HL-60 (cell line): ENCODE measurements around the gene ISG20L2.
"Not testable (repeated sequence)": the region's sequence is repeated elsewhere in the genome, so short reads cannot be mapped to it uniquely, and the experiment has no call there.

Source experiments
- DNase-seq, 2 experiments: peaks; one replicate each; pipeline ENCODE4 v3.0.0-alpha.2; 2010 to 2020; ENCODE audit warnings: low read depth in 1 of 2, low spot score in 1 of 2
- H3K27ac ChIP-seq: fragments of 250-450 bp; sonication (Bioruptor Pico); replicated peaks from 2 replicates; pipeline ENCODE4 v1.5.1; 2020; ENCODE audit warnings: mild to moderate bottlenecking, moderate library complexity
- H3K27me3 ChIP-seq: fragments of 250-450 bp; sonication (Bioruptor Pico); 2 replicates; pipeline ENCODE4 v1.5.1; 2021; ENCODE audit warnings: mild to moderate bottlenecking, moderate library complexity; ENCODE audit not compliant: insufficient read depth, poor library complexity, severe bottlenecking
- H3K4me3 ChIP-seq: replicated peaks from 2 replicates; pipeline ENCODE4 v1.5.1; 2011; ENCODE audit warnings: mild to moderate bottlenecking, control low read depth, low read length; ENCODE audit not compliant: insufficient read depth
- CTCF ChIP-seq: IDR thresholded peaks from one replicate; pipeline ENCODE4 v1.5.1; 2011; ENCODE audit warnings: low read length, control low read depth, inconsistent platforms; ENCODE audit not compliant: insufficient read depth
- GABPA ChIP-seq: IDR thresholded peaks from 2 replicates; pipeline ENCODE4 v1.6.1; 2012; ENCODE audit warnings: low read depth
- POLR2AphosphoS5 ChIP-seq: IDR thresholded peaks from 2 replicates; pipeline ENCODE4 v1.6.1; 2012; ENCODE audit warnings: low read depth
- REST ChIP-seq: IDR thresholded peaks from 2 replicates; pipeline ENCODE4 v1.6.1; 2012; ENCODE audit warnings: low read depth; ENCODE audit not compliant: insufficient replicate concordance
- SPI1 ChIP-seq: IDR thresholded peaks from 2 replicates; pipeline ENCODE4 v1.6.1; 2012; ENCODE audit warnings: low read depth, mild to moderate bottlenecking, borderline replicate concordance

Gene ISG20L2

DNA sequence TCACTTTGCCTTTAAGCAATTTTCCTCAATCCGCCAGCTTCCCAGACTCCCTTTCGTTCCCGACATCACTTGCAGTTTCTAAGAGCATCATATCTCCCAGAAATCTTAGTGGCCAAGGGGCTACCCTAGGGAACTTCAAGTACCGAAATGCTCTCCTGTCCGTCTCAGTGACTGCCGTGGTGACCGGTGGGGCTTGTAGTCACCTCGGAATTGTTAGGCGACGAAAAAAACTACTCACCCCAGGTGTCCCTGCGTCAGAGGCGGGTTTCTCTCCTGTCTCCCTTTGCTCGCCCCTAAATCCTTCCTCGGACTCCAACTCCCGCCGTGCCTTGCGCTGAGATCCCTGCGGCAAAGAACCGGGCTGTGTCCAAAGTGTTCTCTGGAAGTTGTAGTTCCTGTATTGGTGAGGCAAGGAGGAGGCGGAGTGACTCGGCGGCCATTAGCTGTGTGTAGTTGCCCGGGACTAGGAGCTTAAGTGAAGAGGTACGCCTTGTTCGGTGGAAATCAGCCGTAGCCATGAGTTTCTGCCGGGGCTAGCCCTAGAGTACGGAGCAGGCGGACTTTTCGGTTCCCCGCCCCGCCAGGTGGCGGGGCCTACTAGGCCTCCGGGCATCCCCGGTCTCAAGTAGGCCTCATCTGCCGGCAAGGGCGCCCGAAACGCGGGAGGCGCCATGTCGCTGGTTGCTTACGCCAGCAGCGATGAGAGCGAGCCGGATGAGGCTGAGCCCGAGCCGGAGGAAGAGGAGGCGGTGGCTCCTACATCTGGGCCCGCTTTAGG, 38.7 kb upstream of the ISG20L2 start, which contains the start of gene PRCC:
Gene PRCC (plus strand): TSS at position 435 of the 778 bp plus-strand sequence. CDS start 237 bp downstream, at position 672.
- TF ChIP-seq GABPA (peak; percentile 73), REST (no peak), POLR2AphosphoS5 (peak; percentile 62; the same call in 1 of the 2 replicates), SPI1 (peak; percentile 7; the same call in 1 of the 2 replicates)
- Histone ChIP-seq H3K4me3 (peak within 1 kb of the TSS; percentile 87), H3K27me3 (no peaks in the 10 kb centered on the region), H3K27ac (peak within 1 kb of the TSS; percentile 91)
- DNase-seq = peak; percentile 100

GRCh38 chr1:156766298-156767100, 37.9 kb upstream of the ISG20L2 start:
- no peak for TF ChIP-seq POLR2AphosphoS5
- no peak for DNase-seq
- Histone ChIP-seq H3K27ac (peak overlapping the region; percentile 67), H3K4me3 (peak overlapping the region; percentile 57), H3K27me3 (no peaks in the 10 kb centered on the region)

DNA sequence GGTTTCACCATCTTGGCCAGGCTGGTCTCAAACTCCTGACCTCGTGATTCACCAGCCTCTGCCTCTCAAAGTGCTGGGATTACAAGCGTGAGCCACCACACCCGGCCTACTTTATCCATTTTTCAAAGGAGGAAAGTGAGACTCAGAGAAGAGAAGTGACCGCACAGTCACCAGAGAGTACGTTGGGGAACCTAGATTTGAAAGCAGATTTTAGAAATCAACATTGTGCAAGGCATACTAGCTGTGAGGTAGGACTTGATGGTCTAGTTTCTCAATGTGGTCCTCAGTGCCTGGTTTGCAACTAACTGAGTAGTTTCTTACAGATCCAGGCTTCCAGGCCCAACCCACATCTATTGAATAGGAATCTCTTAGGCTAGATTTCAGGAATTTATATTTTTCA, 37.1 kb upstream of the ISG20L2 start:
- Histone ChIP-seq H3K4me3 (peak overlapping the region; percentile 57), H3K27ac (peak overlapping the region; percentile 67), H3K27me3 (no peaks in the 10 kb centered on the region)
- TF ChIP-seq SPI1 (peak; percentile 15; the same call in 1 of the 2 replicates), REST (no peak)
- DNase-seq = peak; percentile 37 to 75

- not testable (repeated sequence) for DNase-seq, H3K27me3 ChIP-seq, H3K4me3 ChIP-seq
- peak overlapping the region; percentile 67; the same call in 1 of the 2 replicates for H3K27ac ChIP-seq
Observed at GRCh38 chr1:156765136-156765535, 36.6 kb upstream of the ISG20L2 start.

- TF ChIP-seq SPI1 = no peak
- no peaks in the 10 kb centered on the region for H3K27me3 ChIP-seq
- no peak overlapping the region for H3K4me3 ChIP-seq
- no peak for DNase-seq
- no peak overlapping the region for H3K27ac ChIP-seq
Observed at GRCh38 chr1:156760796-156761104, 32.2 kb upstream of the ISG20L2 start.

DNA sequence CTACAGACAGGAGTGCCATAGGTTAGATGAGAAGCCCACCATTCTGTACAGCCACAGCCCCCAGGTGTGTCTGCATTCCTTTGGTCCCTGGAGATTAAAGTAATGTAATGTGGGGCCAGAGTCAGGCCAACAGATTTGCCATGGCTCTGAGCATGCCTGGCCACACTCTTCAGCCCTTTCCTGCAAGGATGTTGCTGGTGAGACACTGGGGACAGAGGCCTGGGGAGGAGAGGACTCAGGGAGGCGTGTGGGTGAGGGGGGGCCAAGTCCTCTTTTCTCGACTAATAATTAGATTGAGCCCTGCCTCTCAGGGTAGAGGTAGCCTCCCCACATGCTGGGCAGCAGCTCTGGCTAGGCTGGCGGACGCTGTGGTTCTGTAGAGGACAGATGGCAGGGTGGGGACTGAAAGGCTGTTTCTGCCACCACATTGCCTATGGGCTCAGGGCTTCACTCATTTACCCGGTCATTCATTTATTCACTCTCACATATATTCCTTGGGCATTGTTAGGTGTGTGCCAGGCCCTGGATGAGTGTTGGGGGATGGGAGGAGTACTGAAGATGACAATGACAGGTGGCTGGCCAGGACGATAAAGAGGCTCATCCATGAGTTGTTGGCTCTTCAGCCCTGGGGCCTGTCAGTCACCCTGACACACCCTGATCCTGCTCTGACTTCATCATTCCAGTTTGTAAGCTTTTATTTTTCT, 31.7 kb upstream of the ISG20L2 start:
- H3K4me3 ChIP-seq = no peak overlapping the region
- no peaks in the 10 kb centered on the region for H3K27me3 ChIP-seq
- H3K27ac ChIP-seq = no peak overlapping the region
- TF ChIP-seq CTCF (no peak), SPI1 (no peak), GABPA (no peak), POLR2AphosphoS5 (no peak), REST (no peak)
- no peak for DNase-seq

GRCh38 chr1:156757572-156758253, 29.1 kb upstream of the ISG20L2 start:
- not testable (repeated sequence) for DNase-seq, H3K4me3 ChIP-seq, H3K27me3 ChIP-seq, H3K27ac ChIP-seq
